Middle frontal gyrus (tissue), 1 donor: ENCODE data around the gene KCNN3.

Experiments
- DNase-seq: peaks from one replicate; pipeline ENCODE4 v3.0.0-alpha.2; 2015; ENCODE audit warnings: low spot score; ENCODE audit errors: extremely low spot score

Gene KCNN3

DNA sequence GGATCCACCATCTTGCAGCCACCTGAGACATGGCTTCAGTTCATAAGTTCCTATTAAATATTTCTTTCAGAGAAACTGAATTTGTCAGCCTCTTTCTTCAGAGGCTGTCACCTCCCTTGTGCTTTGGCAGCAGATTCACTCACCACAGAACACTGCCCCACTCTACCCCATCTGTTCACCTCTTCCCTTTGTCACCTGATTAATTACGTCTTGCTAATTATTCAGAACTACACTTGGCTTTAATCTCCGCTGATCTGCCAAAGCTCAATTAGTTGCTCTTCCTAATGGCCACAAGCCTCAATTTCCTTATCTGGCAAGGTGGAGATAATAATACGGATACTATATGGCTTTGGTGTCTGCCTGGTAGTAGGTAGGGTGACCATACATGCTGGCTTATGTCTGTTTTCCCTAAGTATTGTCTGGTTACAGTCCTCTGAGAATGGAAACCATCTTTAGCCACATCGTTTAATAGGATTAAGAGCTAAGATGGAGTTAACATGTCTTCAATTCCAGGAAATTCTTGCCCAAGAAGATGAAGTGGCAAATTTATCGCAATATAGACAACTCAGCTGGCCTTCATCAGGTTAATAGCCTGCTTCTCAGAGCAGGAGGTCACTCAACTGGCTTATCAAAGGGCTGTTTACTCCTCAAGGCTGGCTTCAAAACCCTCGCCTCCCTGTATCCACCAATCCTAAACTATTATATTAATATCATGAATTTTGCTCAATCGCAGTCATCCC lies 203.9 kb downstream of the KCNN3 start:
- no peak for DNase-seq

DNA sequence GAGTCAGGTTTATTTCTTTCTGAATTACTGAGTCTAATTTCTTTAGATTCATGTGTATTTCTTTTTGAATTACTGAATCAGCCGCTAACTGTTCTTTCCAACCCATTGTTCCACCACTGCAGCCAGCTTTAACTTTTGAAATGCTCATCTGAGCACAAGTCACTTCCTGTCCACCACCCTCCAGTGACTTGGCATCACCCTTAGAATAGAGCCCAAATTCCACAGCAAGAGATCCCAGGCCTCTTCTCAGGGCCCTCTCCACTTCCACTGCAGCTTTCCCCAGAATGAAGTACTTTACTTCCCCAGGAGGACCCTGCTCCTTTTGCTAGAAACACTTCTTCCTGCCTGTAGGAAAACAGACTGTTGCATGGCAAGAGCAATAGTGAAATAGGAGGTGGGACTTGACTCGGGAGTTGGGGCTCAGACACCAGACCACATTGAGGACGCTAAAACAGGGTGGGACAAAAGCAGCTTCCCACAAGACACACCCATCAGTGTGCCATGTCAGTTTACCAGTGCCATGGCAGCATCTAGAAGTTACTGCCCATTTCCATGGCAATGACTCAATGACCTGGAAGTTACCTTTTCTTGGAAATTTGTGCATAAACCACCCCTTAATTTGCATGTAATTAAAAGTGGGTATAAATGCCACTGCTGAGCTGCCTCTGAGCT lies 205.6 kb downstream of the KCNN3 start:
- no peak for DNase-seq

- DNase-seq = no peak
Measured at GRCh38 chr1:154663471-154664060, 206.5 kb downstream of the KCNN3 start.

DNA sequence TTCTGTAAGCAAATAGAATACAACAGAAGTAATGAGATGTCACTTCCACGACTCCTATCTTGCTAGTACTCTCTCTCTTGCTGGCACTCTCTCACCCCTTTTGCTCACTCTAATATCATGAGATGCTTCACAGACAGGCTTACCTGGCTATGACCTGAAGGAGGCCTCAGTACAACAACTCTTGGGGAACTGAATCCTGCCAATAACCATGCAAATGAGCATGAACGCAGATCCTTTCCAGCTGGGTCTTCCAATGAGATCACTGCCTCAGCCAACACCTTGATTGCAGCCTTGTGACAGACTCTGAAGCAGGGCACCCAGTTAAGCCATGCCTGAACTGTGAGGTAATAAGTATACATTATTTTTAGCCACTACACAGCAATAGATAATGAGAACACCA lies 209.0 kb downstream of the KCNN3 start:
- DNase-seq = no peak

DNA sequence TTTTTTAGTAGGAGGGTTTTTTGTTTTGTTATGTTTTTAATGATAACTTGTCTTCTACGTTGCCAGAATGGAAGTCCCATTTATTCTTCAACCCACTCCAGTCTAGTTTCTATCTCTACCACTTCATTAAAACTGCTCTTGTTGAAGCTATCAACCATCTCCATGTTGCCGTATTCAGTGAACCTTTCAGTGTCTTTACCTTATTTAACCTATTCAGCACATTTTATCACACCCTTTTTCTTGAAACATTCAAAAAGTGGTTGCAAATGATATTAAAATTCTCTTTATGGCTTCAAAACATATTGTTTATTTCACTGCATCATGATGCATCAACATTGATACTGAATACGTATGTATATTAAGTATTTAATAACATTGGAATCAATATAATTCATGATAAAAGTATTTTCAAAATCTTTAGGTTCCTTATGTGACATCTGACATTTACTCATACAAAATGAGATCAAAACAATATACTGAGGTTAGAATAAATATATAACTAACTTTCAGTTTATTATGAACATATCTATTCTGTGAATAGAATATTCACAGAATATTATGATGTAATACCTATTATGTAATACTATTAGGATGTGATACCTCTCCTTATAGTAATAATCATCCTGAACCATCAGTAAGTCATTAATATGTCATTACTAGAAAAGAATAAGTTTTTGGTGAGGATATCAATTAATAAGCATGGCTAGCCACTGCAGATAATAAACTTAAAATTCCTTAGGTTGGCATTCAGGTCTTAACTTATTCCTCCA lies 210.1 kb downstream of the KCNN3 start:
- no peak for DNase-seq

- DNase-seq = no peak
Measured at GRCh38 chr1:154657556-154657955, 212.5 kb downstream of the KCNN3 start.

DNA sequence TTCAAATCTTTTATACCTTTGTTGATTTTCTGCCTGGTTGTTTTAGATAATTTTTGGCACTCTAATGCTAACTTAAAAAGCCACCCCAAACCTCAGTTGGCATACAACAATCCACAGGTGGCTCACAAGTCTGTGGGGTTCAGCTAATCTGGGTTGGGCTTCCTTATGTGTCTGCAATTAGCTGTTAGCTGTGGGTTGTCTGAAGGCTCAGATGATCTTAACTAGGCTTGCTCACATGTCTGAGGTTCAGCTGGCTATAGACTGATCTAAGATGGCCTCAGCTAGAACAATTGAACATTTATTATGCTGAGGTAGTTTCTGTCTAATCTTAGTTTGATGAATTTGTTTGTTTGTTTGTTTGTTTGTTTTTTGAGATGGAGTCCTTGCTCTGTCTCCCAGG lies 217.2 kb downstream of the KCNN3 start:
- no peak for DNase-seq
